Activated CD4-positive, CD25-positive, alpha-beta regulatory T cell (primary cell): ENCODE data around the gene RNU7-1.
A peak's percentile ranks its signal among the peaks of the same experiment; 100 is the strongest.

ENCODE experiments used
- DNase-seq, 4 experiments: peaks; one replicate each; lab custom pipeline; 2025; lab: John Stamatoyannopoulos, UW

The RNU7-1 gene

GRCh38 chr12:6964605-6965025, 21.0 kb downstream of the RNU7-1 start:
- DNase-seq = no peak

DNA sequence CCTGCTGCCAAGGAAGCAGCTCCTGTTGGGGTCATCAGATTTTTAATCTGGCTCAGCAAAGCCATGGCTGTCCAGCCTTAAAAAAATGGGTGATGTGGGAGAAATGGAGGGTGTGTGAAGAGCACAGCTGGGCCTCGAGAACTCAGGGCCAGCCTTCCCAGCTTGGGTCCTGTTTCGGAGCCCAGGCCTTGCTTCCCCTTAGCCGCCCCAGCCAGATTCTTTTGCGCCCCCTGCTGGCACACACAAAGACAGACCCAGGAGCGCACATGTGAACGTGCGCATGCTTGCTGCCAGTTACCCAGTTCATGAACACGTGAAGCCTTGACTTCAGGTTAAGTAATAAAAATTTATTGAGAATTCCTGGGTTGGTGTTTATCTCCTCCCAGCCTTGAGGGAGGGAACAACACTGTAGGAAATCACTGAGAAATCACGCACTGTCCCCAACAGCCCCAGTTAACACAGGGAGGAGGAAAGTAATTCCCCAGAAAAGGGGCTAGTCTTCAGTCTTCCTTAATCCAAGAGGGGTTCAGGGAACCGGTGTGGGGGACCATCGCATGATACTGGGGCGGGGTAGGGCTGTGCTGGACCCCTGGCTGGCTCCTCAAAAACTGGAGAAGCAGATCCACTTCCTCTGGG, 21.5 kb downstream of the RNU7-1 start:
- DNase-seq = peak; percentile 61 to 82 (median 76)

DNA sequence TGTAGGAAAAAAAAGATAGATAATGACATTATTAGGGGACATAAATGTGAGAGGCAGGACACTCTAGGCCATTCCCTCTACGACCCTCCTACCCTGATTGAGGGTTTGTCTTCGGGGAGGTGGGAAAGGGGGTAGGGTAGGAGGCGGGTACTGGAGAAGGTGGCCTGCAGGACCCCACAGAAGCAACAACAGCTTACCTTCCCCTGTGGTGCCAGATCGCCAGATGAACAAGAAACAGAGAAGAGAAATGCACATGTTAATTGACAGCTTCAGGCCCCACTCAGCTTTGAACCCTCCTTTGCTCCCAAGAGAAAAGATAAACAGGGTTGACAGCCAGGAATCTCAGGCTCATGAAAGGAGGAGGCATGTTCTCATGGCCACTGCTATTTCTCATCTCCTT, 22.1 kb downstream of the RNU7-1 start:
- DNase-seq = no peak

- DNase-seq = no peak
Observed at GRCh38 chr12:6966351-6966750, 22.7 kb downstream of the RNU7-1 start.

DNA sequence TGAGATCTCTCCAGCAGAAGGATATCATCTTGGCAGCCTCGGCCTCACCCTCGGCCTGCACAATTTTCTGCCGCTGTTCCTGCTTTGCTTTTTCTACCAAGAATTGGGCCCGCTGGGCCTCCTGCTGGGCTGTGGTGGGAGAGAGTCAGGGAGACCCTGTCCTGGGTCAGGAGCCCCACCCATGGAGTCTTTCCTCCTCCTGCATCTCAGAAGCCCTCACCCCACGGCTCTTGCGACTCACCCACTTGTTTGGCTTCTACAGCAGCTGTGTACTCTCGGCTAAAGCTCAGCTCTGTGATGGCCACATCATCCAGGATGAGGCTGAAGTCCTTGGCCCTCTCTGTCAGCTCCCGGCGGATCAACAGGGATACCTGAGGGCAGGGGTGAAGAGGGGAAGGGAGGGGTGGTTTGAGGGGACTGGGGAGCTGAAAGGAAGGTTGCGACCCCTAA, 24.1 kb downstream of the RNU7-1 start:
- DNase-seq = no peak

GRCh38 chr12:6968426-6968825, 24.8 kb downstream of the RNU7-1 start:
- DNase-seq = no peak

DNA sequence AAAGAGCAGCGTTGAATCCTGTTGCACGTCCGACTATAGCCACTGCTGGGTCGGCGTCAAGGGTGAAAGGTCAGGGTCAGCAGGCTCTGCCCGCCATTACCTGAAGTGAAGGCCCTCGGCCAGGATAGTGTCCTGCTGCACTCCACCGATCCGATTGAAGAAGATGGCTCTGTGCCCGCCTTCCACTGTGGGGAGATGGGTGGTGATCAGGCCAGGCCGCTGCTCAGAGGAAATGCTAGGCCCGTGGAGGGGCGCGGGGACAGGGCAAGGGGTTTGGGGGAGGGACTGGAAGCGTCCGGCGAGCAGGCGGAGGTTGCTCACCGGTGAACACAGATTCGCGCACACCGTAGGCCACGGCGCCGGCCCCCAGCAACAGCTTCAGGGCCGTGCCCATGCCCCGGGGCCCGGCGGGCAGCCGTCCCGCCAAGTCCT, 26.5 kb downstream of the RNU7-1 start:
- no peak for DNase-seq

GRCh38 chr12:6974180-6974579, 30.6 kb downstream of the RNU7-1 start:
- DNase-seq = no peak

GRCh38 chr12:6975297-6976032, 31.8 kb downstream of the RNU7-1 start:
- no peak for DNase-seq

GRCh38 chr12:6977653-6978052, 34.0 kb downstream of the RNU7-1 start:
- no peak for DNase-seq

- DNase-seq = no peak
Observed at GRCh38 chr12:6978188-6978587, 34.6 kb downstream of the RNU7-1 start.

DNA sequence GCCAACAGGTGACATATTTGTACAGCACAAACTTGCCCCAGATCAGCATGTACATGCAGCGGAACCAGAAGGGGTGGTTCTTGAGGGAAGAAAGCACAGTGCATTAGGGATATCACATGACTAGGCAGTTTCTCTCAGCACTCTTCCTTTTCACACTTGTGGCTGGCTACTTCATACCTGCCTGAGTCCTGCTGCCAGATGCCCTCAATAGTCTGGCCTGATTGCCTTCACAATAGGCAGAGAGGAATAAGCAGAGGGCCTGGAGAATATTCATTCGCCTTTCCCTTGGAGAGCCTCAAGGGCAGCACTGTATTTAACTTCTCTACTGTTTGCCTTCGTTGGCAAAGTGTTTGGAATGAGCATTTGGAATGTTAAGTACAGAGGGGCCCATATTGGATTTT, 35.0 kb downstream of the RNU7-1 start:
- no peak for DNase-seq

DNA sequence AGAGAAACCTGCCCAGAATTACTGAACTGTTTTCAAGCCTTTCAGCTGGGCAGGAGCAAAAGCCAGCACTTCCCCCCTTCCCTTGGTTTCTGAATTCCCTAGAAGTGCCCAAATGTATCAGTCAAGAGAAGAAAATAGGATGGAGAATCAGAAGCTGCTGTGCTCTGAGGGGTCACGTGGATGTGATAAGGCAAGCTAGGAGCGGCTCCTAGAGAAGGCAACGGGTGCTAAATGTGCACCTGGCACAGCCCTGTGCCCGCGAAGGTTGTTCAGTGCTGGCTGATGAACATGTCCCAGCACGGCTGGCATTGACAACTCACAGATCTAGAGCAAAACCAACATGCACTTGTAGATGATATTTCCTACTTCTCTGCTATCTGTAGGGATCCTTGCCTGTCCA, 35.4 kb downstream of the RNU7-1 start:
- no peak for DNase-seq

GRCh38 chr12:6979453-6979852, 35.8 kb downstream of the RNU7-1 start:
- DNase-seq = no peak

- DNase-seq = no peak
Observed at GRCh38 chr12:6980075-6980474, 36.5 kb downstream of the RNU7-1 start.

GRCh38 chr12:6980740-6981139, 37.1 kb downstream of the RNU7-1 start:
- no peak for DNase-seq

DNA sequence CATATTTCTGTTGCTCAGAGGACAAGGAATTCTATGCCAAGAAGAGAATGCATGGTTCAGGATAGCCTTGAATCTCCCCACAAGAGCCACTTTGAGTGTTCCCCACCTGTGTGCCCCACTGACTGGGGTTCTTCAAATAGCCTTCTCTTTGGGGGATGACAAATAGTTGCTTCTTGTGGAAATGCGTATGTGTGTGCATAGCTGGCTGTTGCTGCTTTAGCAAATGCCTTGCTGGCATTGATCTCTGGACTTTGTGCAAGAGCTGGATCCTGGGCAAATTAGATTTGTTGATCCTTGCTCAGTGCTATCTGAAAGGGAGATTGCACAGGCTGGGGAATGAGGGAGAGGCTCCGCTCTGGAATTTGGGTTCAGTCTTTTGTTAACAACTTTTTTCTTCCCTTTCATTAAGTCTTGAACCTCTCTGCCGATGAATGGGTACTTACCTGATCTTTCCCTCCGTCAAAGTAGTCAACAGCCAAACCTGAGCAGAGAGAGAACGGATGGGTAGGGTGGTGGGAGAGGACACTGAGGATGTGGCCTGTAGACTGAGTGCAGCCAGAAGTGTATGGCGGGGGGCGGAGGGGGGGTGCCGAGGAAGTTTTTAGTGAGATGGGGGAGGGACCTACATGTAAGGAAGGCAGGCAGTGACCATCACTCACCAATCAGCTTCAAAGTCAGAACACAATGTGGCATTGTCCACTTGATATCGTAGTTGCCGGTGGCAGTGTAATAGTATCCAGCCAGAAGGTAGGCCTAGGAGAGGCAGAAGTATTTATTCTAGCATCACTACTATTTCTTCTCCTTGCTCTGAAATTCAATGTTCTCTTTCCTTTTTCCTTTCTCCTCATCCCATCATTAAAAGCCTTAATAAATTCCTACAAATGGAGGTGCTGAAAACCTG, 37.8 kb downstream of the RNU7-1 start:
- no peak for DNase-seq

- DNase-seq = no peak
Observed at GRCh38 chr12:6982532-6982931, 38.9 kb downstream of the RNU7-1 start.

DNA sequence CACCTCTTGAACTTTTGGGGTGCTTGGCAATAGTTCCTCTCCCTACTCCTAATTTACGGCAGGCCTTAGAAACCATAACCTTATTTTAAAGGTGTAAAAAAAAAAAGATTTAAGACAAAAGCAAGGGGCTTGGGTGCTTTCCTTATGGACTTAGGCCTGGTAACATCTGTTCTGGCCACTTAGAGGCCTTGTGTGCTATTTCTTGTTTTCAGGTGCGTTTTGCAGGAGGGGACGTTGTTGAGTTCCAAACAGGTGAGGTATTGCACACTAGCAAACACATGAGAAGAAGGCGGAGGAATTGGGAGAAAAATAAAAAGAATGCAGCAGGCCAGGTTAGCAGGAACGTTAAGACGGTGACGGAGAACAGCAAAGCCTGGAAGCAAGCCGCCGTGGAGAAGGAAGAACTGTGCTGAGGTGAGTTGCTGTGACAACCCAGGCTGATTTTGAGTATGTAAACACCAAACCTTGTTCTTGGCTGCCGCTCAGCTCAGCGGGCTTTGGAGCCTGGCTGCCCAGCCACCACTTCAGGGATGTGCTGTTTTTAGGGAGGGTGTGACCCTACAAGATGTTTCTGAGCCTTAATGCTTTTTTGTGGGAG, 44.4 kb downstream of the RNU7-1 start:
- DNase-seq = no peak
